Coronary artery (tissue), 2 donors: Measurements from ENCODE around the gene DST.

ENCODE experiments used
- DNase-seq: peaks from one replicate; pipeline ENCODE4 v3.0.0-alpha.2; 2017; ENCODE audit warnings: low spot score
- H3K27ac ChIP-seq, 2 donors: fragments of 200-600 bp; sonication (generic); one replicate each; pipeline ENCODE4 v1.5.1; 2016 to 2019
- H3K4me3 ChIP-seq: fragments of 200-600 bp; sonication (generic); 2 replicates; pipeline ENCODE4 v1.5.1; 2016; ENCODE audit warnings: mild to moderate bottlenecking, moderate library complexity
- CTCF ChIP-seq: fragments of 200-600 bp; sonication (generic); IDR thresholded peaks from one replicate; pipeline ENCODE4 v1.5.1; 2019; ENCODE audit warnings: antibody characterized with exemption

Gene DST

GRCh38 chr6:56608332-56608731, 34.4 kb downstream of the DST start:
- DNase-seq: no peak
- Histone ChIP-seq H3K4me3 (no peak overlapping the region), H3K27ac (no peak overlapping the region)
- TF ChIP-seq CTCF: no peak

DNA sequence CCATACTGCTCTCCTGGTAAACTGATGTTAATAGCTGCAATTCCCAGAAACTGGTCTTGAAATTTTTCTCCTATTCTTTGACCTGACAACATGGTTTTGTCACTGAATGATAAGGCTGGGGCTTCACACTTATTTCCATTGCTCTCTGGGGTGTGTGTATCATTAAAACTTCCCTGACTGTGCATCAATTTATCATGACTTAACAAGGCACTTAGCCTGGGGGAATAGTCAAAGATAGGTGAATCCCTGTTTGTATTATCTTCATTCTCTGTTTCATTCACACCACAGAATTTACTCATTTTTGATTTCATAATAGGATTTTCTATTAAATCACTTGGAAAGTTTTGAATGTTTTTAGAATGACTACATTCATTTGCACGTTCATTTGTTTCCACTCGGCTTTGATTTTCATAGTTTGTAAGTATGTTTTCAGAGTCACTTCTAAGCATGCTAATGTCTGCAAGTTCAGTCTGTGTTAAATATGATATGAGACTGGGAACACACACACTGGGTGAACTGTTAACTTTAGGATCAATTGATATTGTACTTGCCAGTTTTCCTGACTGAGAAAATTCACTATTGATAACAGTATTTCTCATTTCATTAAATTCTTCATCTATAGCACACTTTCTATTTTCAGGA, 35.5 kb downstream of the DST start:
- Histone ChIP-seq H3K4me3 (no peak overlapping the region), H3K27ac (no peak overlapping the region)
- no peak for TF ChIP-seq CTCF
- no peak for DNase-seq

GRCh38 chr6:56605435-56605834, 37.3 kb downstream of the DST start:
- H3K27ac ChIP-seq: no peak overlapping the region
- TF ChIP-seq CTCF: no peak
- H3K4me3 ChIP-seq: no peak overlapping the region
- DNase-seq: no peak

DNA sequence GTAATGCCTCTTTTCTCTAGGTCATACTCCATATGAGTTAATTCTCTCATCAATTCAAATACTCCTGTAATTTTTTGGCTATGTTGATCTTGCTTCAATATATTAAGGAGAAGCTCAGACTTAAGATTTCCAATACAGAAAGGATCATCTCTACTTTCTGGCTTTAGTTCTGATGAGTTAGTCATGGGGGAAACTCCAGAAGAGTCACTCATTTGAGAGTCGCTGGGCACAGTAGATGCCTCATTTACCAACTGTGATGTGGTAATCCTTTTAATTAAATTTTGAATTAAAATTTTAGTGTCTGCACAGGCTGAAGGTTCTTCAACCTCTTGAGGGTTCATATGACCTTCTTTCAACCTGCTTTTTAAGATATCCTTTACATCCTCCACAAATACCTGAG, 38.5 kb downstream of the DST start:
- Histone ChIP-seq H3K27ac (no peak overlapping the region), H3K4me3 (no peak overlapping the region)
- no peak for TF ChIP-seq CTCF
- no peak for DNase-seq

- Histone ChIP-seq H3K4me3 (no peak overlapping the region), H3K27ac (no peak overlapping the region)
- no peak for DNase-seq
- no peak for TF ChIP-seq CTCF
These were observed 41.3 kb downstream of the DST start for GRCh38 chr6:56601390-56601789.

DNA sequence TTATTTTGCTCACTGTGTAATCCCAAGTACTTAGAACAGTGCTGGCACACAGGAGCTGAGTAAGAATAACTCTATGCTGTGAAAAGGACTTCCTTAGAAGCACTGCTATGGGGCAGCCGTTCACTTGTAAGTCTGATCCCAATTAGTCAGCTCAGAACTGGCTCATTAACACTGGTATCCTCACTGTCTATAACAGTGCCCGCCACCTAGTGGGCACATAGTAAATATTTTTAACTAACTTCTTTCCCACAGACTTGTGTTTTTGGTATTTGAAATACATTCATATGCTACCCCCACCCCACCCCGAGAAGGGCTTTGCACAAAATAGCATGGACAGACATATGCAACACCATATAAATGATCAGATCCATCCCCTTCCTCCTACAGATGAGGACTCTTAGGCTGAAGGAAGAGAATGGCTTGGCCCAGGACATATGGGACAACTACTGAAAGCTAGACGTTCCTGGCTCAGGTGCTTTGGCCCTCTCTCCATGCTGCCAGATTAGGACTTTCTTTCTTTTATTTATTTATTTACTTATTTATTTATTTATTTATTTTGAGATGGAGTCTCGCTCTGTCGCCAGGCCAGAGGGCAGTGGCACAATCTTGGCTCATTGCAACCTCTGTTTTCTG, 47.1 kb downstream of the DST start:
- no peak overlapping the region for H3K4me3 ChIP-seq
- DNase-seq: no peak
- peak overlapping the region in 1 of 2 donors; percentile 18 for H3K27ac ChIP-seq
- TF ChIP-seq CTCF: no peak

DNA sequence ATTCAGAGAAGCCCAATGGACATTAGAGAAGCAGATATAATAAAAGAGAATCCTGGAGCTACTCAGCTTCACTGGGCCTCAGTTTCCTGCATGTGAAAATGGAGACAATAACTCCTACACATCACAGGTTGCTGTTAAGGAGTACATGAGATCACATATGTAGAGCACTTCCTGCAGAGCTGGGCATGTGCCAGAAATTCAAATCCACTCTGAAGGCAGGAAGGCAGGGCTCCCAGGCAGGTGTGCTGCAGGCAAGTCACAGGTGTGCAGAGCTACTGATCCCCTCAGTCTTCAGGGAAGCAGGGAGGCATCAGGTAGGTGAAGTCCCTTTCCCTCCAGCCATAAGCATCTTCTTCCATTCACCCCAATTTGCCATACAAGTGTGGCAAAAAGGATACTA, 48.0 kb downstream of the DST start:
- TF ChIP-seq CTCF: no peak
- H3K27ac ChIP-seq: peak overlapping the region in 1 of 2 donors; percentile 18
- no peak for DNase-seq
- H3K4me3 ChIP-seq: no peak overlapping the region
